Smooth muscle cell (in vitro differentiated cells): ENCODE results near the gene PDXK. TPM values are rescaled to one million over a fixed set of nuclear protein-coding genes. Genes with fewer than 3 reads are reported as not detected.

ENCODE experiments used
- DNase-seq: peaks from one replicate; lab custom pipeline; 2025; ENCODE audit not compliant: unreplicated experiment; lab: John Stamatoyannopoulos, UW
- H2AFZ ChIP-seq: fragments of 200-600 bp; sonication (generic); 2 replicates; pipeline ENCODE4 v1.6.0; 2016; ENCODE audit warnings: antibody characterized with exemption, low read depth, mild to moderate bottlenecking
- H3F3A ChIP-seq: fragments of 200-600 bp; sonication (generic); 2 replicates; pipeline ENCODE4 v1.6.0; 2017; ENCODE audit warnings: antibody characterized with exemption, low read depth
- H3K27ac ChIP-seq: fragments of 200-600 bp; sonication (generic); 2 replicates; pipeline ENCODE4 v1.5.1; 2016; ENCODE audit warnings: low read depth, mild to moderate bottlenecking
- H3K27me3 ChIP-seq: fragments of 200-600 bp; sonication (generic); 2 replicates; pipeline ENCODE4 v1.6.1; 2016; ENCODE audit warnings: low read depth, mild to moderate bottlenecking
- H3K36me3 ChIP-seq: fragments of 200-600 bp; sonication (generic); 2 replicates; pipeline ENCODE4 v1.5.1; 2016; ENCODE audit warnings: low read depth
- H3K4me1 ChIP-seq: fragments of 200-600 bp; sonication (generic); 2 replicates; pipeline ENCODE4 v1.5.1; 2016; ENCODE audit warnings: low read depth
- H3K4me2 ChIP-seq: fragments of 200-600 bp; sonication (generic); 2 replicates; pipeline ENCODE4 v1.6.0; 2016; ENCODE audit warnings: mild to moderate bottlenecking
- H3K4me3 ChIP-seq: fragments of 200-600 bp; sonication (generic); 2 replicates; pipeline ENCODE4 v1.5.1; 2016; ENCODE audit warnings: mild to moderate bottlenecking
- H3K79me2 ChIP-seq: fragments of 200-600 bp; sonication (generic); 2 replicates; pipeline ENCODE4 v1.6.0; 2016; ENCODE audit warnings: low read depth, mild to moderate bottlenecking
- H3K9ac ChIP-seq: fragments of 200-600 bp; sonication (generic); 2 replicates; pipeline ENCODE4 v1.6.0; 2016; ENCODE audit warnings: low read depth
- H3K9me3 ChIP-seq: fragments of 200-600 bp; sonication (generic); replicated peaks from 2 replicates; pipeline ENCODE4 v1.5.1; 2016; ENCODE audit warnings: low read depth
- H4K20me1 ChIP-seq: fragments of 200-600 bp; sonication (generic); 2 replicates; pipeline ENCODE4 v1.6.0; 2016; ENCODE audit warnings: low read depth
- CTCF ChIP-seq: fragments of 200-600 bp; sonication (generic); IDR thresholded peaks from 2 replicates; pipeline ENCODE4 v1.5.1; 2017; ENCODE audit warnings: borderline replicate concordance, mild to moderate bottlenecking, antibody characterized with exemption; ENCODE audit not compliant: insufficient read depth, poor library complexity, severe bottlenecking
- WGBS: methylation state at CpG from one replicate; pipeline ENCODE4 v1.1.7; 2016; ENCODE audit warnings: low lambda C conversion rate; 5-methylcytosine and 5-hydroxymethylcytosine counted together
- polyA plus RNA-seq: library from polyadenylated mRNA; unstranded; fragments of >200 nt; fragmentation: Nextera tagmentation; extraction: Ambion mirVana; gene quantifications from 2 replicates; pipeline ENCODE4 v1.2.1, GENCODE V29; 2016
- small RNA-seq: library from RNA; depleted of rRNA; stranded (forward); fragments of <200 nt; gene quantifications from one replicate; pipeline ENCODE3, GENCODE V24; 2014
- total RNA-seq: library from RNA; depleted of rRNA; stranded (reverse); fragments of >200 nt; gene quantifications from 2 replicates; pipeline ENCODE4 v1.2.3, GENCODE V29; 2014

PDXK gene
- total and polyA plus RNA-seq, 2 experiments from 2014 or later: 92.6 to 184 TPM

- Histone ChIP-seq H3F3A (no peaks in the 10 kb centered on the region), H3K9ac (no peak overlapping the region), H3K4me3 (no peak overlapping the region), H3K9me3 (no peaks in the 10 kb centered on the region), H3K36me3 (no peaks in the 10 kb centered on the region), H3K4me2 (no peak overlapping the region), H3K27me3 (no peaks in the 10 kb centered on the region), H4K20me1 (no peaks in the 10 kb centered on the region), H3K4me1 (no peaks in the 10 kb centered on the region), H3K79me2 (no peaks in the 10 kb centered on the region), H2AFZ (no peak overlapping the region), H3K27ac (no peak overlapping the region)
- TF ChIP-seq CTCF: no peak
- DNase-seq: no peak
- 85% methylated on average over 23 of the region's 24 CpGs for WGBS
Observed at GRCh38 chr21:43811262-43812105, 92.6 kb downstream of the PDXK start.

Small RNAs within 50 kb of the gene (small RNA-seq; reads per million reads assigned to genes)
- gene AP001052.1: not detected

Other genes starting within 250 kb of the PDXK start
- 1.9 and 3.4 TPM in 2 replicates for gene HSF2BP, start 59.6 kb upstream of the PDXK start, total RNA-seq
- gene HSF2BP, start 59.6 kb upstream of the PDXK start, polyA plus RNA-seq: 0.97 and 1.6 TPM in 2 replicates
- 19.3 and 24.7 TPM in 2 replicates for gene RRP1B, start 59.6 kb upstream of the PDXK start, total RNA-seq
- 10.6 and 17.6 TPM in 2 replicates for gene RRP1B, start 59.6 kb upstream of the PDXK start, polyA plus RNA-seq
- gene CSTB, start 57.2 kb downstream of the PDXK start, total RNA-seq: 22.2 and 29.9 TPM in 2 replicates
- 74.0 and 97.6 TPM in 2 replicates for gene CSTB, start 57.2 kb downstream of the PDXK start, polyA plus RNA-seq
- gene RRP1, start 70.4 kb downstream of the PDXK start, total RNA-seq: 8.7 and 11.3 TPM in 2 replicates
- 17.5 and 23.7 TPM in 2 replicates for gene RRP1, start 70.4 kb downstream of the PDXK start, polyA plus RNA-seq
- gene AGPAT3, start 146.1 kb downstream of the PDXK start, total RNA-seq: 12.1 and 17.2 TPM in 2 replicates
- gene AGPAT3, start 146.1 kb downstream of the PDXK start, polyA plus RNA-seq: 10.9 and 17.4 TPM in 2 replicates